ENCODE results near the gene OAS3. TPM values are rescaled to one million over a fixed set of nuclear protein-coding genes. Genes with fewer than 3 reads are reported as not detected.

The OAS3 gene
- total RNA-seq, 1 donor from 2014 or later, result 20.1 TPM

GRCh38 chr12:112906712-112907414, 31.4 kb upstream of the OAS3 start, which contains the start of gene OAS1:
OAS1 (plus strand) TSS chr12:112906962; CDS start chr12:112907040, 78 bp downstream.
- H3K4me1 ChIP-seq, result peaks cover 40% of the 10 kb centered on the region
- H3K9me3 ChIP-seq, result no peaks in the 10 kb centered on the region
- H3K27me3 ChIP-seq, result no peaks in the 10 kb centered on the region
- peak; percentile 86 to 94 for DNase-seq (ENCODE audit: extremely low spot score in 2 of 2)
- H3K27ac ChIP-seq, result peak within 1 kb of the TSS; percentile 64
- H3K4me3 ChIP-seq, result peak within 1 kb of the TSS; percentile 45 to 49
- TF ChIP-seq POLR2AphosphoS5 (IDR thresholded peaks at IDR 0.05; ENCODE audit: insufficient read depth in 1 of 2, low read depth in 1 of 2), result peak in 1 of 2 donors; percentile 86
- no peak for TF ChIP-seq CTCF (IDR thresholded peaks at IDR 0.05)
- TF ChIP-seq POLR2A (IDR thresholded peaks at IDR 0.05), result no peak
- intact Hi-C loops (cut with DNase I), result no loop called here
- no peaks in the 10 kb centered on the region for H3K36me3 ChIP-seq

- Histone ChIP-seq H3K4me3 (peak overlapping the region; percentile 45 to 49), H3K4me1 (peaks cover 40% of the 10 kb centered on the region), H3K9me3 (peaks cover 3% of the 10 kb centered on the region), H3K27me3 (no peaks in the 10 kb centered on the region), H3K36me3 (peaks cover 0 to 7% of the 10 kb centered on the region in 2 donors), H3K27ac (peak overlapping the region; percentile 64)
- peak; percentile 37 to 72 for DNase-seq (ENCODE audit: extremely low spot score in 2 of 2)
- TF ChIP-seq CTCF (IDR thresholded peaks at IDR 0.05) (no peak), POLR2AphosphoS5 (IDR thresholded peaks at IDR 0.05; ENCODE audit: insufficient read depth in 1 of 2, low read depth in 1 of 2) (no peak), POLR2A (IDR thresholded peaks at IDR 0.05) (no peak)
- intact Hi-C loops (cut with DNase I), result no loop called here
Measured at GRCh38 chr12:112907415-112908157, 30.7 kb upstream of the OAS3 start.

- Histone ChIP-seq H3K4me1 (peaks cover 40% of the 10 kb centered on the region), H3K27ac (no peak overlapping the region), H3K4me3 (peak overlapping the region in 1 of 2 donors; percentile 49), H3K9me3 (peaks cover 8% of the 10 kb centered on the region), H3K27me3 (no peaks in the 10 kb centered on the region), H3K36me3 (peaks cover 0 to 9% of the 10 kb centered on the region in 2 donors)
- TF ChIP-seq POLR2A (IDR thresholded peaks at IDR 0.05) (no peak), POLR2AphosphoS5 (IDR thresholded peaks at IDR 0.05; ENCODE audit: insufficient read depth in 1 of 2, low read depth in 1 of 2) (no peak), CTCF (IDR thresholded peaks at IDR 0.05) (no peak)
- intact Hi-C loops (cut with DNase I), result no loop called here
- peak; percentile 40 to 47 for DNase-seq (ENCODE audit: extremely low spot score in 2 of 2)
Measured at GRCh38 chr12:112908548-112908947, 29.7 kb upstream of the OAS3 start.

- H3K4me3 ChIP-seq, result no peak overlapping the region
Measured at GRCh38 chr12:112909693-112910092, 28.6 kb upstream of the OAS3 start.

More at GRCh38 chr12:112909693-112910092, 28.6 kb upstream of the OAS3 start:
- Histone ChIP-seq H3K9me3 (peaks cover 8% of the 10 kb centered on the region), H3K36me3 (peaks cover 0 to 9% of the 10 kb centered on the region in 2 donors), H3K27me3 (no peaks in the 10 kb centered on the region), H3K27ac (no peak overlapping the region), H3K4me1 (peaks cover 40% of the 10 kb centered on the region)
- intact Hi-C loops (cut with DNase I), result no loop called here
- no peak for DNase-seq (ENCODE audit: extremely low spot score in 2 of 2)
- TF ChIP-seq POLR2A (IDR thresholded peaks at IDR 0.05) (no peak), POLR2AphosphoS5 (IDR thresholded peaks at IDR 0.05; ENCODE audit: insufficient read depth in 1 of 2, low read depth in 1 of 2) (no peak), CTCF (IDR thresholded peaks at IDR 0.05) (no peak)
